GM23248 (cell line): ENCODE measurements around the gene TRIM17. TPM values are rescaled to one million over a fixed set of nuclear protein-coding genes. Genes with fewer than 3 reads are reported as not detected.

Experiments
- DNase-seq: peaks from one replicate; pipeline ENCODE4 v3.0.0-alpha.2; 2015
- H2AFZ ChIP-seq: fragments of 200-600 bp; sonication (generic); 2 replicates; pipeline ENCODE4 v1.6.1; 2016; ENCODE audit warnings: antibody characterized with exemption
- H3F3A ChIP-seq: fragments of 200-600 bp; sonication (generic); 2 replicates; pipeline ENCODE4 v1.6.1; 2016; ENCODE audit warnings: mild to moderate bottlenecking, antibody characterized with exemption, mixed run types; ENCODE audit not compliant: insufficient read depth
- H3K27ac ChIP-seq: fragments of 200-600 bp; sonication (generic); 2 replicates; pipeline ENCODE4 v1.5.1; 2016; ENCODE audit warnings: mild to moderate bottlenecking
- H3K27me3 ChIP-seq: fragments of 200-600 bp; sonication (generic); replicated peaks from 2 replicates; pipeline ENCODE4 v1.6.1; 2016; ENCODE audit warnings: mild to moderate bottlenecking; ENCODE audit not compliant: insufficient read depth
- H3K36me3 ChIP-seq: fragments of 200-600 bp; sonication (generic); 2 replicates; pipeline ENCODE4 v1.6.1; 2016; ENCODE audit warnings: low read depth, mild to moderate bottlenecking
- H3K4me1 ChIP-seq: fragments of 200-600 bp; sonication (generic); 2 replicates; pipeline ENCODE4 v1.6.1; 2016; ENCODE audit warnings: mild to moderate bottlenecking; ENCODE audit not compliant: insufficient read depth
- H3K4me2 ChIP-seq: fragments of 200-600 bp; sonication (generic); one replicate; pipeline ENCODE4 v1.6.1; 2016; ENCODE audit warnings: mild to moderate bottlenecking; ENCODE audit not compliant: unreplicated experiment
- H3K4me3 ChIP-seq: fragments of 200-600 bp; sonication (generic); 2 replicates; pipeline ENCODE4 v1.5.1; 2016; ENCODE audit warnings: mild to moderate bottlenecking
- H3K79me2 ChIP-seq: fragments of 200-600 bp; sonication (generic); 2 replicates; pipeline ENCODE4 v1.6.1; 2016; ENCODE audit warnings: mild to moderate bottlenecking; ENCODE audit not compliant: insufficient read depth
- H3K9ac ChIP-seq: fragments of 200-600 bp; sonication (generic); 2 replicates; pipeline ENCODE4 v1.6.1; 2016; ENCODE audit warnings: mild to moderate bottlenecking
- H3K9me2 ChIP-seq: fragments of 200-600 bp; sonication (generic); 2 replicates; pipeline ENCODE4 v1.6.1; 2016; ENCODE audit warnings: mixed run types, mild to moderate bottlenecking, moderate library complexity; ENCODE audit not compliant: insufficient read depth
- H3K9me3 ChIP-seq: fragments of 200-600 bp; sonication (generic); one replicate; pipeline ENCODE4 v1.6.1; 2017; ENCODE audit warnings: low read depth
- H4K20me1 ChIP-seq: fragments of 200-600 bp; sonication (generic); 2 replicates; pipeline ENCODE4 v1.6.0; 2016; ENCODE audit not compliant: insufficient read depth
- EZH2 ChIP-seq: fragments of 200-600 bp; sonication (generic); IDR thresholded peaks from 2 replicates; pipeline ENCODE4 v1.6.1; 2018; ENCODE audit warnings: antibody characterized with exemption, mild to moderate bottlenecking; ENCODE audit not compliant: insufficient read depth, poor library complexity, severe bottlenecking
- EZH2phosphoT487 ChIP-seq: fragments of 200-600 bp; sonication (generic); IDR thresholded peaks from 2 replicates; pipeline ENCODE4 v1.6.1; 2018; ENCODE audit warnings: antibody characterized with exemption, moderate library complexity, mild to moderate bottlenecking, low read depth; ENCODE audit not compliant: insufficient read depth
- WGBS, 2 experiments: methylation state at CpG; one replicate each; pipeline ENCODE4 v1.1.6; 2015 to 2017; ENCODE audit warnings: low lambda C conversion rate in 2 of 2, low coverage in 1 of 2; ENCODE audit errors: missing lambda C conversion rate in 2 of 2; 5-methylcytosine and 5-hydroxymethylcytosine counted together
- in situ Hi-C: fragments of 300-500 bp; cut with MboI; formaldehyde crosslinking; loops from 2 replicates; pipeline ENCODE4 v1.15.0; 2020
- polyA plus RNA-seq: library from polyadenylated mRNA; unstranded; fragments of >200 nt; fragmentation: Nextera tagmentation; extraction: Ambion mirVana; gene quantifications from 2 replicates; pipeline ENCODE4 v1.2.1, GENCODE V29; 2016
- total RNA-seq: library from RNA; depleted of rRNA; stranded (reverse); fragments of >200 nt; shearing (Covaris generic); gene quantifications from 2 replicates; pipeline ENCODE4 v1.2.3, GENCODE V29; 2014

TRIM17 gene
- total and polyA plus RNA-seq, 2 experiments from 2014 or later = 0.26 TPM; not detected in 1

DNA sequence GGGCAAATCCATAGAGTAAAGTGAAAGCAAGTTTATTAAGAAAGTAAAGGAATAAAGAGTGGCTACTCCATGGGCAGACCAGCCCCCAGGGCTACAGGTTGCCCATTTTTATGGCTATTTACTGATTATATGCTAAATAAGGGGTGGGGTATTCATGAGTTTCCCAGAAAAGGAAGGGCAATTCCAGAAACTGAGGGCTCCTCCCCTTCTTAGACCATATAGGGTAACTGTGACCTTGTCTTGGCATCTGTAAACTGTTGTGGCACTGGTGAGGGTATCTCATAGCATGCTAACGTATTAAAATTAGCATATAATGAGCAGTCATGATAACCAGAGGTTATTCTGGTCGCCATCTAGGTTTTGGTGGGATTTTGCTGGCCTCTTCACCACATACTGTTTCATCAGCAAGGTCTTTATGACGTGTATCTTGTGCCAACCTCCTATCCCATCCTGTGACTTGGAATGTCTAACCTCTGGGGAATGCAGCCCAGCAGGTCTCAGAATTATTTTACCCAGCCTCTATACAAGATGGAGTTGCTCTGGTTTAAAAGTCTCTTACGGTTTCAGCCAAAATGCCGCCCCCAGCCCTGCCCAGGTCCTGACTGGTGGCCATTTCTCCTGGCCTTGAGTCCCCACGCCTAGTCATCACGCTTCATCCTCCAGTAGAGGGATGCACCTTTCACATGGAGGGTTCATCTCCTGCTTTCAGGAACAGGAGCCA is 982 bp upstream of the TRIM17 start:
- no peaks in the 10 kb centered on the region for H3F3A ChIP-seq
- no peak overlapping the region for H3K9ac ChIP-seq
- H3K4me2 ChIP-seq = no peak overlapping the region
- TF ChIP-seq EZH2phosphoT487 = no peak
- TF ChIP-seq EZH2 = no peak
- H3K9me2 ChIP-seq = no peaks in the 10 kb centered on the region
- 87 to 91% methylated on average over 7 of the region's 7 CpGs for WGBS, 2 experiments
- no peaks in the 10 kb centered on the region for H4K20me1 ChIP-seq
- H3K9me3 ChIP-seq = no peaks in the 10 kb centered on the region
- H3K4me3 ChIP-seq = no peak overlapping the region
- H3K4me1 ChIP-seq = peaks cover 5% of the 10 kb centered on the region; the same call in 1 of the 2 replicates
- in situ Hi-C loops = no loop called here
- H3K36me3 ChIP-seq = no peaks in the 10 kb centered on the region
- no peak overlapping the region for H2AFZ ChIP-seq
- no peak overlapping the region for H3K27ac ChIP-seq
- DNase-seq = no peak
- H3K79me2 ChIP-seq = no peaks in the 10 kb centered on the region
- H3K27me3 ChIP-seq = peaks cover 13% of the 10 kb centered on the region

DNA sequence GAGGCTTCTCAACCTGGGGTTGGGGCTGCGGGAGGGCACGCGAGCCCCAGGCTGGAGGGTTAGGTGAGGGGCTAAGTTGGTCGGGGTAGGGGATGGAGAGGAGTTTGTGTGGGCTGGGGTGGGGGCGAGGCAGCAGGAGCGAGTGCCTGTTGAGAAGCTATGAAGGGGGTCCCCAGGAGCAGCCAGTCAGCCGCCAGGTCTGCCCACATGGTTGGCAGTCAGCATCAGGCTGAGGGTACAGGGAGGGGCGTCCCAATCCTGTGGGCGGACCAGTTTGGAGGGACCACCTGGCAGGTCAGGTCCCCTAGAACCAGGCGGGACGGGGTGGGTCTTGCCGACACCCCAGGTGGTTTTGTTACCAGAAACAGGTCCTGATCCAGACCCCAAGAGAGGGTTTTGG is 400 bp upstream of the TRIM17 start:
- H3K9me2 ChIP-seq = no peaks in the 10 kb centered on the region
- no peak overlapping the region for H2AFZ ChIP-seq
- no peak for DNase-seq
- H3K4me3 ChIP-seq = no peak overlapping the region
- no peaks in the 10 kb centered on the region for H3K36me3 ChIP-seq
- no peaks in the 10 kb centered on the region for H3K79me2 ChIP-seq
- WGBS, 2 experiments = 41 to 42% methylated on average over 7 to 12 of the region's 12 CpGs
- peaks cover 13% of the 10 kb centered on the region for H3K27me3 ChIP-seq
- H3K27ac ChIP-seq = no peak overlapping the region
- no peaks in the 10 kb centered on the region for H4K20me1 ChIP-seq
- no peaks in the 10 kb centered on the region for H3K9me3 ChIP-seq
- H3F3A ChIP-seq = no peaks in the 10 kb centered on the region
- in situ Hi-C loops = no loop called here
- no peak for TF ChIP-seq EZH2phosphoT487
- no peak for TF ChIP-seq EZH2
- no peak overlapping the region for H3K4me2 ChIP-seq
- H3K4me1 ChIP-seq = peaks cover 5% of the 10 kb centered on the region; the same call in 1 of the 2 replicates
- no peak overlapping the region for H3K9ac ChIP-seq

DNA sequence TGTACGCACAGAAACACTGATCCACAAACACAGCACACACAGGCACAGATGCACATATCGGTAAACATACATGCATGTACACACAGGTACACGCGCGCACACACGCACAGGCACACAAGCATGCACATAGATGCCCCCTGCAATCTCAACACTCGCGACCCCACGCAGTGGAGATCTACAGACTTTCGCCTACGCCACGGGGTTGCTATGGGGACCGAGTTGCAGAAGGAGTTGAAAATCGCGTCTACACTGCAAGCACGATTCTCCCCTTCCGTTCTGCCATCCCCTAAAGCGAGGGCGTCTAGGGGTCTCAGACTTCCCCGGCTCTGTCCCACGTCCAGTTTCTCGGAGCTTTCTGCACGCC is 826 bp downstream of the TRIM17 start:
- Histone ChIP-seq H3K4me3 (peak overlapping the region; percentile 53), H3K9me3 (no peaks in the 10 kb centered on the region), H3K79me2 (no peaks in the 10 kb centered on the region), H3K9ac (no peak overlapping the region), H3F3A (no peaks in the 10 kb centered on the region), H4K20me1 (no peaks in the 10 kb centered on the region), H3K27me3 (peaks cover 13% of the 10 kb centered on the region), H3K4me1 (peaks cover 5% of the 10 kb centered on the region; the same call in 1 of the 2 replicates), H3K36me3 (no peaks in the 10 kb centered on the region), H3K27ac (no peak overlapping the region), H2AFZ (no peak overlapping the region), H3K4me2 (peak overlapping the region; percentile 48), H3K9me2 (no peaks in the 10 kb centered on the region)
- TF ChIP-seq EZH2phosphoT487 (no peak), EZH2 (no peak)
- 27% methylated on average over 23 of the region's 23 CpGs for WGBS, 2 experiments
- peak; percentile 16 for DNase-seq
- in situ Hi-C loops = no loop called here

DNA sequence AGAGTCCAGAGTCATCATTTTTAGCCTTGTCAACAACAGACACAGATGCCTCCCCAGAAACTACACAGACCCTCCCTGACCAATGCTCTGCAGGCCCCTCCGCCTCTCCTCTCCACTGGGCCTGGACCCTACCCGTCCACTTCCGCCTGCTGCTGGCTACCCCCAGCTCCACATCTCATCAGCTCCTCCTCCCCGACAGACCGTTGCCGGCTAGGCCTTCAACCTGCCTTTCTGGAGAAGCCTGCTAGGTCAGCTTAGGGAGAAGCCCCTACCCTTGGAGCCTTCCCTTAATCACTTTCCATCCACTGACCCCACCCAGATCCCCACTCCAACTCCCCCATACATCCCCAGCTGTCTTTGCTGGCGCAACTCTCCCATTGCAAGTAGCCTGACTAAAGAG is 1.4 kb downstream of the TRIM17 start:
- no peak overlapping the region for H3K9ac ChIP-seq
- peaks cover 2% of the 10 kb centered on the region; the same call in 1 of the 2 replicates for H3K36me3 ChIP-seq
- peaks cover 5% of the 10 kb centered on the region; the same call in 1 of the 2 replicates for H3K4me1 ChIP-seq
- H2AFZ ChIP-seq = no peak overlapping the region
- H3K4me3 ChIP-seq = no peak overlapping the region
- no peaks in the 10 kb centered on the region for H3K9me2 ChIP-seq
- H3K4me2 ChIP-seq = no peak overlapping the region
- no peaks in the 10 kb centered on the region for H3F3A ChIP-seq
- no peak for DNase-seq
- WGBS, 2 experiments = 42 to 69% methylated on average over 4 to 7 of the region's 7 CpGs
- no peaks in the 10 kb centered on the region for H3K79me2 ChIP-seq
- TF ChIP-seq EZH2phosphoT487 = no peak
- no peak for TF ChIP-seq EZH2
- H3K27me3 ChIP-seq = peaks cover 13% of the 10 kb centered on the region
- H4K20me1 ChIP-seq = no peaks in the 10 kb centered on the region
- H3K27ac ChIP-seq = no peak overlapping the region
- no peaks in the 10 kb centered on the region for H3K9me3 ChIP-seq
- in situ Hi-C loops = no loop called here
